ENCODE data around the gene FAM149B1. TPM values are rescaled to one million over a fixed set of nuclear protein-coding genes. Genes with fewer than 3 reads are reported as not detected.
"Not testable (repeated sequence)": the region's sequence is repeated elsewhere in the genome, so short reads cannot be mapped to it uniquely, and the experiment has no call there.

The FAM149B1 gene
- total RNA-seq, 1 donor from 2014 or later = 16.2 TPM

DNA sequence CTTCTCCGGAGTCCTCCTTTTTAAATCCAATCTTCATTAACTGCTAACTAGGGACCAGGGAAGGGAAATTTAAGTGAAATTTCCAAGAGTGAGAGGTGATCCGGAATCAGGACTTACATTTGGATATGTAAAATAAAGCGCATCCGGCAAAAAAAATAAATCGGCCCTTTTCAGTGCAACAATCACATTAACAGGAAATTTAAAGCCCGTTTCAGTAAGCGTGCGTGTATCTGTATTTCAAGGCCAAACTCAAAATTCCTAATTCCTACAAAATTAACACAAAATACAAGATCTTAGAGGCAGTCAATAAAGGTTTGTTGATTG is 78.4 kb downstream of the FAM149B1 start:
- peak overlapping the region; percentile 85 for H3K27ac ChIP-seq (ENCODE audit: low read depth, low read length)
- peaks cover 15 to 36% (median 24%) of the 10 kb centered on the region in 3 donors for H3K4me1 ChIP-seq (ENCODE audit: control insufficient read depth in 3 of 3, insufficient read depth in 3 of 3, low read length in 3 of 3)
- H3K36me3 ChIP-seq (ENCODE audit: control insufficient read depth in 3 of 3, insufficient read depth in 3 of 3, low read length in 3 of 3) = peaks cover 9 to 42% (median 39%) of the 10 kb centered on the region in 3 donors
- no peaks in the 10 kb centered on the region for H3K9me3 ChIP-seq (ENCODE audit: control insufficient read depth in 3 of 3, low read length in 3 of 3)
- peak overlapping the region; percentile 86 to 94 (median 86) for H3K4me3 ChIP-seq (ENCODE audit: low read length in 3 of 3)
- peak overlapping the region; percentile 73 to 86 (median 86) for H3K9ac ChIP-seq (ENCODE audit: low read depth in 1 of 3, low read length in 3 of 3)
- H3K27me3 ChIP-seq (ENCODE audit: control insufficient read depth in 3 of 3, insufficient read depth in 3 of 3, low read length in 3 of 3) = no peaks in the 10 kb centered on the region

DNA sequence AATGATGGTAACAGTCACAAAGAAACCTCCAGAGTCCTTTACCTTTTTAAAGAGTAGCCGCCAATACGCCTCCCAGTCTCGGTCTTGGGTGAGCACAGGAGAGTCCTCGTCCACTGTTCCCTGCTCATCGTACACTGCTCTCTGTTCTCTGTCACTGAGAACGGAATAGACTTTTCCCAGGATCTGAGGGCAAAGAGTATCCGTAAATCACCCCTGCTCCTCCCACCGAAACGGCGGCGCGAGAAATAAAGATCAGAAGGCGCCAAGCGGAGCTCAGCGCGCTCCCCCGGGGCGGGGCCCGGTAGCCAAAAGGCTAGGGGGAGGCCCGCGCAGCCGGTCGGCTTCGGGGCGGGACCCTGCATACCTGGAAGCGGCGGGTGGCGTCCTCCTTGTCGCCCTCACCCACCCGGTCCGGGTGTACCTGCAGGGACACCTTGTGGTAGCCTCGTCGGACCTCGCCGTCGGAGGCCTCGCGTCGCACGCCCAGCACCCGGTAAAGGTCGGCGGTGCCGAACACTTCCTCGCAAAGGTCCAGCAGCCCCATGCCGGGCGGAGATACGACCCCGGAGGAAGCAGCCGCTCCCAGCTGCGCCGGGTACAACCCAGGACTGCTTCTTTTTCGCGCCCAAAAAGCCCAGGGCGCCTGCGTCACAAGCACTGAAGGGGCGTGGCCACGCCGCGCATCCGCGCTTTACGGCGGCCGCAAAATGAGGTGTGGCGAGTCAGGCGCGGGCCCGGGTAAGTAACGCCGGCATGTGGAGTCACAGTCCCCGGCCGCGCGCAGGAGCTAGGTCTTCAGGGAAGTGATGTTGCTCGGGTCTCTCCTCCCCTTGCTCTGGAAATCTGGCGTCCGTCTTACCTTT is 79.0 kb downstream of the FAM149B1 start, which contains the start of gene DNAJC9:
Gene DNAJC9 (minus strand): TSS at position 610 of the 863 bp plus-strand sequence. CDS start 66 bp downstream, at position 544.
- peaks cover 6 to 42% (median 38%) of the 10 kb centered on the region in 3 donors for H3K36me3 ChIP-seq (ENCODE audit: control insufficient read depth in 3 of 3, insufficient read depth in 3 of 3, low read length in 3 of 3)
- H3K9me3 ChIP-seq (ENCODE audit: control insufficient read depth in 3 of 3, low read length in 3 of 3) = no peaks in the 10 kb centered on the region
- H3K27me3 ChIP-seq (ENCODE audit: control insufficient read depth in 3 of 3, insufficient read depth in 3 of 3, low read length in 3 of 3) = no peaks in the 10 kb centered on the region
- peak within 1 kb of the TSS; percentile 85 for H3K27ac ChIP-seq (ENCODE audit: low read depth, low read length)
- H3K4me1 ChIP-seq (ENCODE audit: control insufficient read depth in 3 of 3, insufficient read depth in 3 of 3, low read length in 3 of 3) = peaks cover 20 to 42% (median 30%) of the 10 kb centered on the region in 3 donors
- H3K4me3 ChIP-seq (ENCODE audit: low read length in 3 of 3) = peak within 1 kb of the TSS; percentile 86 to 94 (median 86)
- H3K9ac ChIP-seq (ENCODE audit: low read depth in 1 of 3, low read length in 3 of 3) = peak within 1 kb of the TSS; percentile 73 to 86 (median 86)

DNA sequence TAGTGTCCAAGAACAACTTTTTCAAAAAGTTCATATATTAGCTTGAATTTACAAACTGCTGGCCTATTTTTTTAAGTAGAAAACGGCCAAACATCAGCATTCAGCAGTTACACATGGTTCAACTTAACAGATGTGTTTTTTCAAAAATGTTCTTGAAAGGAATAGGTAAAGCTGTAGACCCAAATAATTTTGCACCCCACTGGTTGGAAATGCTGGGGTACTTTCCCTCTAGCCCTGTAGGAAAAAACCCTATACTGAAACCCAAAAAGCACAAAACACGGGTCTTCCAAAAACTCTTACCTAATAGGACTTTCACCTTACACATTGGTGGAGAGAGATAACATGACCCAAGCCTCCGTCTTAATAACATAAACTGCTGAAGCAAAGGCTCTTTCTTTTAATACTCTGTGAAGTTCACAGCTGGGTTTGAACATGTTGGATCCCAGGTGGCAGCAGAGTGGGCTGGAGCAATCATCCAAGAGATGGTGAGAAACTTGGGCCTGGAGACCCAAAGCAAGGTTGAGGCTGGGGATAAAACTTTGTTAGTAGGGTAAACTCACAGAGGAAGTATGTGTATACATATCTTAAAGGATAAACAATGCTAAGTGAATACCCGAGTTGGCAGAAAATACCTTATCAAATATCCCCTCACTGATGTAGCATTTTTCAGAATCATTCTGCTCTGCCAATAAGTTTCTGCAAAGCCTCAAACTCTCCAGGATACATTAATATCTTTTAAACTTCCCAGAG is 79.8 kb downstream of the FAM149B1 start:
- H3K4me3 ChIP-seq (ENCODE audit: low read length in 3 of 3) = peak overlapping the region; percentile 86 to 94 (median 86)
- H3K9me3 ChIP-seq (ENCODE audit: control insufficient read depth in 3 of 3, low read length in 3 of 3) = no peaks in the 10 kb centered on the region
- no peaks in the 10 kb centered on the region for H3K27me3 ChIP-seq (ENCODE audit: control insufficient read depth in 3 of 3, insufficient read depth in 3 of 3, low read length in 3 of 3)
- H3K4me1 ChIP-seq (ENCODE audit: control insufficient read depth in 3 of 3, insufficient read depth in 3 of 3, low read length in 3 of 3) = peaks cover 22 to 49% (median 32%) of the 10 kb centered on the region in 3 donors
- H3K36me3 ChIP-seq (ENCODE audit: control insufficient read depth in 3 of 3, insufficient read depth in 3 of 3, low read length in 3 of 3) = peaks cover 7 to 37% (median 32%) of the 10 kb centered on the region in 3 donors
- peak overlapping the region; percentile 85 for H3K27ac ChIP-seq (ENCODE audit: low read depth, low read length)
- H3K9ac ChIP-seq (ENCODE audit: low read depth in 1 of 3, low read length in 3 of 3) = peak overlapping the region; percentile 71 to 86 (median 86)

- H3K9ac ChIP-seq (ENCODE audit: low read depth in 1 of 3, low read length in 3 of 3) = no peak overlapping the region
- H3K4me3 ChIP-seq (ENCODE audit: low read length in 3 of 3) = no peak overlapping the region
- H3K27ac ChIP-seq (ENCODE audit: low read depth, low read length) = no peak overlapping the region
- no peaks in the 10 kb centered on the region for H3K27me3 ChIP-seq (ENCODE audit: control insufficient read depth in 3 of 3, insufficient read depth in 3 of 3, low read length in 3 of 3)
- peaks cover 7 to 32% (median 26%) of the 10 kb centered on the region in 3 donors for H3K36me3 ChIP-seq (ENCODE audit: control insufficient read depth in 3 of 3, insufficient read depth in 3 of 3, low read length in 3 of 3)
- no peaks in the 10 kb centered on the region for H3K9me3 ChIP-seq (ENCODE audit: control insufficient read depth in 3 of 3, low read length in 3 of 3)
- H3K4me1 ChIP-seq (ENCODE audit: control insufficient read depth in 3 of 3, insufficient read depth in 3 of 3, low read length in 3 of 3) = peaks cover 25 to 54% (median 38%) of the 10 kb centered on the region in 3 donors
These were observed 80.4 kb downstream of the FAM149B1 start for GRCh38 chr10:73248259-73248724.

- H3K9me3 ChIP-seq (ENCODE audit: control insufficient read depth in 3 of 3, low read length in 3 of 3) = no peaks in the 10 kb centered on the region
- peaks cover 24 to 46% (median 33%) of the 10 kb centered on the region in 3 donors for H3K4me1 ChIP-seq (ENCODE audit: control insufficient read depth in 3 of 3, insufficient read depth in 3 of 3, low read length in 3 of 3)
- H3K36me3 ChIP-seq (ENCODE audit: control insufficient read depth in 3 of 3, insufficient read depth in 3 of 3, low read length in 3 of 3) = peaks cover 3 to 20% (median 15%) of the 10 kb centered on the region in 3 donors
These were observed 83.9 kb downstream of the FAM149B1 start for GRCh38 chr10:73251683-73252444.

DNA sequence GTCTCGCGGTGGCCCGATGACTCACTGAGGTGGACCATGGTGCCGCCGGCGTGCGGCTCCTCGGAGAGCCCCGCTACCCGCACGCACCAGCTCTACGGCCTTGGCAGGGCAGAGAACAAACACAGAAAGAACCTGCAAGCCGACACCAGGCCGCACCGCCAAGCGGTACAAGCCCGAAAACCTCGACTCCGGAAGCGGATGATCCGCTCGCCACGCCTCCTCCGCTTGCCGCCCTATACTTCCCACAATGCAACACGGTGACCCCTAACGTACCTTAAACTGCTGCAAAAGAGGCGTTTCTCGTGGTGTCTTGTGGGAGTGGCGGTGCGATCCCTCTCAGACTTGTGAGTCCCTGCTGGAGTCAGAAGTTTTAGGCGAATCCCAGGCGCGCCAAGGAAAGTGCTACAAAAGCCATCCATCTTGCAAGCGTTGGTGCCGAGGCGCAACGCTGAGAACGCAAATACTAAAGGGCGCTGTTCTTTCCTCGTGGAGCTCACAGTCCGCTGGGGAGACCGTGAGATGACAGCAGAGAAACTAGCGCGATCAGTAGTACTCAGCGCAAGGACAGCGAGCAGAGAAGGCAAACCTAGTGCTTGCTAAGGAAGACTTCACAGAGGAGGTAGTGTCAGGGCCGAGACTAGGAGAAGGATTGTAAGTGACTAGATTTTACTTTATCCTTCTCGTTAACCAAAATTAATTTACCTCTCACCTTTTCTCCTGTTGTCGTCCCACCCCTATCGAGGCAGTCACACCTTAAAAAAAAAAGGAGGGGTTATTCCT is 84.7 kb downstream of the FAM149B1 start, which contains the start of gene MRPS16:
Gene MRPS16 (minus strand): TSS at position 200 of the 780 bp plus-strand sequence. CDS start 162 bp downstream, at position 38.
- Histone ChIP-seq H3K27ac (ENCODE audit: low read depth, low read length) (peak within 1 kb of the TSS; percentile 95), H3K27me3 (ENCODE audit: control insufficient read depth in 3 of 3, insufficient read depth in 3 of 3, low read length in 3 of 3) (no peaks in the 10 kb centered on the region), H3K4me3 (ENCODE audit: low read length in 3 of 3) (peak within 1 kb of the TSS; percentile 98 to 100 (median 100)), H3K9me3 (ENCODE audit: control insufficient read depth in 3 of 3, low read length in 3 of 3) (no peaks in the 10 kb centered on the region), H3K4me1 (ENCODE audit: control insufficient read depth in 3 of 3, insufficient read depth in 3 of 3, low read length in 3 of 3) (peaks cover 22 to 41% (median 31%) of the 10 kb centered on the region in 3 donors), H3K9ac (ENCODE audit: low read depth in 1 of 3, low read length in 3 of 3) (peak within 1 kb of the TSS; percentile 88 to 99 (median 98)), H3K36me3 (ENCODE audit: control insufficient read depth in 3 of 3, insufficient read depth in 3 of 3, low read length in 3 of 3) (peaks cover 3 to 20% (median 15%) of the 10 kb centered on the region in 3 donors)

More at GRCh38 chr10:73251683-73252444, 83.9 kb downstream of the FAM149B1 start:
- H3K4me3 ChIP-seq (ENCODE audit: low read length in 3 of 3) = peak overlapping the region; percentile 98 to 100 (median 100)
- H3K9ac ChIP-seq (ENCODE audit: low read depth in 1 of 3, low read length in 3 of 3) = peak overlapping the region; percentile 88 to 99 (median 98)
- no peaks in the 10 kb centered on the region for H3K27me3 ChIP-seq (ENCODE audit: control insufficient read depth in 3 of 3, insufficient read depth in 3 of 3, low read length in 3 of 3)
- peak overlapping the region; percentile 95 for H3K27ac ChIP-seq (ENCODE audit: low read depth, low read length)

DNA sequence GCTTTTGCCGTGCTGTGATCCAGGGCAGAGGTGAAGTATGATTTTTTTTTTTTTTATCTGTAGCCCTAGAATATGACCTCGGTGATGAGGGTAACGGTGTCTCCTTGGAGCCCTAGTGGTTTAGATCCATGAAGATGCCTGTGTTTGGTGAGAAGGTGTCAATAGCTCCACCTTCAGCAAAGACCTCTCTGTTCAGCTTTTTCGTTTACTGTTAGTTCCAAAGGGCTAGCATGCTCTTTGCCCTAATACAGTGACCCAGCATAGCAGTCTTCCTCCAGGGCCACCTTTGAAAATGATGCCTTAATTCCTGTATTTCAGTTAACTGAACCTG is 85.3 kb downstream of the FAM149B1 start:
- Histone ChIP-seq H3K36me3 (ENCODE audit: control insufficient read depth in 3 of 3, insufficient read depth in 3 of 3, low read length in 3 of 3) (peaks cover 3 to 20% (median 15%) of the 10 kb centered on the region in 3 donors), H3K27ac (ENCODE audit: low read depth, low read length) (peak overlapping the region; percentile 95), H3K27me3 (ENCODE audit: control insufficient read depth in 3 of 3, insufficient read depth in 3 of 3, low read length in 3 of 3) (no peaks in the 10 kb centered on the region), H3K4me1 (ENCODE audit: control insufficient read depth in 3 of 3, insufficient read depth in 3 of 3, low read length in 3 of 3) (peaks cover 17 to 36% (median 27%) of the 10 kb centered on the region in 3 donors), H3K9me3 (ENCODE audit: control insufficient read depth in 3 of 3, low read length in 3 of 3) (no peaks in the 10 kb centered on the region), H3K9ac (ENCODE audit: low read depth in 1 of 3, low read length in 3 of 3) (peak overlapping the region; percentile 88 to 99 (median 98)), H3K4me3 (ENCODE audit: low read length in 3 of 3) (peak overlapping the region; percentile 98 to 100 (median 100))

DNA sequence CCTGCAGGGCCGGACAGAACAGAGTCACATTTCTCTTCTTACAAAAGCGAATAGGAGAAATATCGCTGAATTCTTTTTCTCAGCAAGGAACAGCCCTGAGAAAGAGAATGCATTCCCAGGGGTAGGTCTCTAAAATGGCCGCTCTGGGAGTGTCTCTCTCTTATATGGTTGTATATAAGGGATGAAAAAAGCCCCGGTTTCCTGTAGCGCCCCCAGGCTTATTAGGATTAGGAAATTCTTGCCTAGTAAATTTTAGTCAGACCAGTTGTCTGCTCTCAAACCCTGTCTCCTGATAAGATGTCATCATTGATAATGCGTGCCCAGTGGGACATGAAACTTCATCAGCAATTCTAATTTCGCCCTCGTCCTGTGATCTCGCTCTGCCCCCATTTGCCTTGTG is 90.7 kb downstream of the FAM149B1 start:
- not testable (repeated sequence) for H3K9ac ChIP-seq (ENCODE audit: low read depth in 1 of 3, low read length in 3 of 3); H3K36me3 ChIP-seq (ENCODE audit: control insufficient read depth in 3 of 3, insufficient read depth in 3 of 3, low read length in 3 of 3); H3K27me3 ChIP-seq (ENCODE audit: control insufficient read depth in 3 of 3, insufficient read depth in 3 of 3, low read length in 3 of 3); H3K9me3 ChIP-seq (ENCODE audit: control insufficient read depth in 3 of 3, low read length in 3 of 3); H3K4me3 ChIP-seq (ENCODE audit: low read length in 3 of 3); H3K4me1 ChIP-seq (ENCODE audit: control insufficient read depth in 3 of 3, insufficient read depth in 3 of 3, low read length in 3 of 3); H3K27ac ChIP-seq (ENCODE audit: low read depth, low read length)

Data from skeletal muscle tissue (tissue), 4 donors.